ENCODE results near the gene OR13J1.

OR13J1 gene

GRCh38 chr9:35828716-35829083 lies 41.5 kb downstream of the OR13J1 start, which contains the start of gene FAM221B:
Gene FAM221B (minus strand): TSS chr9:35828732. CDS start chr9:35826161, 2,571 bp downstream.
- Histone ChIP-seq H3K23ac (ENCODE audit: low read length in 2 of 2) (peak within 1 kb of the TSS in 1 of 2 experiments; percentile 44), H3K27ac (ENCODE audit: low read length, poor library complexity, severe bottlenecking) (no peak within 1 kb of the TSS), H3K4me2 (ENCODE audit: low read length, poor library complexity, severe bottlenecking) (peak within 1 kb of the TSS; percentile 88), H4K91ac (ENCODE audit: low read length) (peak within 1 kb of the TSS; percentile 52), H3K79me1 (replicated peaks; ENCODE audit: low read length, poor library complexity, severe bottlenecking) (peaks cover 14% of the 10 kb centered on the region), H3K4ac (ENCODE audit: low read depth in 1 of 2, low read length in 2 of 2) (peak within 1 kb of the TSS; percentile 19 to 50), H3K9ac (ENCODE audit: low read length) (peak within 1 kb of the TSS; percentile 94), H3K14ac (ENCODE audit: low read length in 2 of 2) (peak within 1 kb of the TSS in 1 of 2 experiments; percentile 94), H2BK120ac (ENCODE audit: low read depth, low read length) (no peak within 1 kb of the TSS), H2BK12ac (ENCODE audit: low read length in 2 of 2) (peak within 1 kb of the TSS in 1 of 2 experiments; percentile 75), H2BK15ac (ENCODE audit: low read depth, poor library complexity, severe bottlenecking) (peak within 1 kb of the TSS; percentile 92), H3K4me1 (ENCODE audit: control insufficient read depth, insufficient read depth, low read depth, low read length) (peaks cover 16% of the 10 kb centered on the region), H3K9me3 (ENCODE audit: control insufficient read depth, low read length) (no peaks in the 10 kb centered on the region), H2BK5ac (ENCODE audit: low read depth, low read length, poor library complexity, severe bottlenecking) (peak within 1 kb of the TSS; percentile 79), H3K18ac (ENCODE audit: low read depth in 1 of 2, low read length in 2 of 2) (peak within 1 kb of the TSS; percentile 63 to 81), H3K36me3 (ENCODE audit: control insufficient read depth in 1 of 2, insufficient read depth in 2 of 2, low read depth in 1 of 2, low read length in 2 of 2) (no peaks in the 10 kb centered on the region), H3K4me3 (ENCODE audit: insufficient read depth in 1 of 2, low read depth in 1 of 2, low read length in 2 of 2) (peak within 1 kb of the TSS; percentile 75 to 83), H3K27me3 (ENCODE audit: control insufficient read depth in 1 of 2, insufficient read depth in 1 of 2, low read length in 2 of 2) (no peaks in the 10 kb centered on the region), H4K8ac (ENCODE audit: low read length) (peak within 1 kb of the TSS; percentile 95), H2AFZ (ENCODE audit: low read depth, low read length) (peak within 1 kb of the TSS; percentile 48), H2AK5ac (ENCODE audit: low read length, severe bottlenecking) (no peak within 1 kb of the TSS)
- 7% methylated on average over 20 of the region's 21 CpGs for WGBS
- DNase-seq = no peak

GRCh38 chr9:35827486-35827885 lies 42.7 kb downstream of the OR13J1 start:
- no peak overlapping the region for H3K14ac ChIP-seq (ENCODE audit: low read length in 2 of 2)
- H3K27ac ChIP-seq (ENCODE audit: low read length, poor library complexity, severe bottlenecking) = no peak overlapping the region
- no peak overlapping the region for H3K18ac ChIP-seq (ENCODE audit: low read depth in 1 of 2, low read length in 2 of 2)
- H3K23ac ChIP-seq (ENCODE audit: low read length in 2 of 2) = no peak overlapping the region
- no peak overlapping the region for H3K4me2 ChIP-seq (ENCODE audit: low read length, poor library complexity, severe bottlenecking)
- no peak overlapping the region for H4K8ac ChIP-seq (ENCODE audit: low read length)
- H2AK5ac ChIP-seq (ENCODE audit: low read length, severe bottlenecking) = no peak overlapping the region
- no peak overlapping the region for H3K4ac ChIP-seq (ENCODE audit: low read depth in 1 of 2, low read length in 2 of 2)
- H4K91ac ChIP-seq (ENCODE audit: low read length) = no peak overlapping the region
- no peak overlapping the region for H2AFZ ChIP-seq (ENCODE audit: low read depth, low read length)
- DNase-seq = peak; percentile 60
- H2BK5ac ChIP-seq (ENCODE audit: low read depth, low read length, poor library complexity, severe bottlenecking) = no peak overlapping the region
- no peak overlapping the region for H2BK15ac ChIP-seq (ENCODE audit: low read depth, poor library complexity, severe bottlenecking)
- peaks cover 12% of the 10 kb centered on the region for H3K79me1 ChIP-seq (replicated peaks; ENCODE audit: low read length, poor library complexity, severe bottlenecking)
- H2BK120ac ChIP-seq (ENCODE audit: low read depth, low read length) = no peak overlapping the region
- no peaks in the 10 kb centered on the region for H3K36me3 ChIP-seq (ENCODE audit: control insufficient read depth in 1 of 2, insufficient read depth in 2 of 2, low read depth in 1 of 2, low read length in 2 of 2)
- peak overlapping the region; percentile 30 for H3K9ac ChIP-seq (ENCODE audit: low read length)
- no peaks in the 10 kb centered on the region for H3K27me3 ChIP-seq (ENCODE audit: control insufficient read depth in 1 of 2, insufficient read depth in 1 of 2, low read length in 2 of 2)
- peaks cover 12% of the 10 kb centered on the region for H3K4me1 ChIP-seq (ENCODE audit: control insufficient read depth, insufficient read depth, low read depth, low read length)
- 94% methylated on average over 2 of the region's 3 CpGs for WGBS
- no peaks in the 10 kb centered on the region for H3K9me3 ChIP-seq (ENCODE audit: control insufficient read depth, low read length)
- no peak overlapping the region for H2BK12ac ChIP-seq (ENCODE audit: low read length in 2 of 2)
- no peak overlapping the region for H3K4me3 ChIP-seq (ENCODE audit: insufficient read depth in 1 of 2, low read depth in 1 of 2, low read length in 2 of 2)

DNA sequence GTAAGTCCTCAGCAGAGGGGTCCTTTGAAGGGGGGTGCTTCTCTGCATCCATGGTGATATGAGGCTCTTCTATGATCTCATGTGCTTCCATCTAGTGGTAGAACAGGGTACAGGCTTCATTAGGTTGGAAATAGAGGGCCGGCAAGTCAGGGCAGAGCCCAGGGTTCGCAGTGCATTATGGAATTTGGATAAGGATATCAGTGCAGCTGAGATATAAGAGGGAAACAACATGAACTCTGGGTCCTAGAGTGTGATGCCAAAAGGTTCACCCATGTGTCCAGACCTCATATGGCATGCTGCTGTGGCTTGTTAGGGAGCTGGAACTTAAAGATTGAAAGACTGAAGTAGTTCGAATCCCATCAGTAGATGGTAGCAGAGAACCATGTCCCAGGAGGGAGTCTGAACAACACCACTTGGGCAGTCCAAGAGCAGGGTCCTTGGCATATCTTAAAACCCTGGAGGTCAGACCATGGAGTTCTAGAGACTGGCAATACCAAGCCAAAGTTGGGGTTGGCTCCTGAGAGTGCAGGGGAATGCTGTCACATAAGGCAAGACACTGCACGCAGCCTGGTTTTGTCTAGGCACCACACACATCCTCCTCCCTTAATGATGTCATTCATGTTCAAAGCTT lies 44.0 kb downstream of the OR13J1 start:
- H3K4me1 ChIP-seq (ENCODE audit: control insufficient read depth, insufficient read depth, low read depth, low read length) = peaks cover 12% of the 10 kb centered on the region
- no peak overlapping the region for H3K14ac ChIP-seq (ENCODE audit: low read length in 2 of 2)
- 61% methylated on average over 4 of the region's 4 CpGs for WGBS
- H3K4ac ChIP-seq (ENCODE audit: low read depth in 1 of 2, low read length in 2 of 2) = peak overlapping the region in 1 of 2 experiments; percentile 63
- DNase-seq = peak; percentile 78
- H4K91ac ChIP-seq (ENCODE audit: low read length) = no peak overlapping the region
- H3K36me3 ChIP-seq (ENCODE audit: control insufficient read depth in 1 of 2, insufficient read depth in 2 of 2, low read depth in 1 of 2, low read length in 2 of 2) = no peaks in the 10 kb centered on the region
- no peak overlapping the region for H2BK15ac ChIP-seq (ENCODE audit: low read depth, poor library complexity, severe bottlenecking)
- peaks cover 0 to 3% of the 10 kb centered on the region in 2 experiments for H3K27me3 ChIP-seq (ENCODE audit: control insufficient read depth in 1 of 2, insufficient read depth in 1 of 2, low read length in 2 of 2)
- no peak overlapping the region for H3K4me3 ChIP-seq (ENCODE audit: insufficient read depth in 1 of 2, low read depth in 1 of 2, low read length in 2 of 2)
- no peak overlapping the region for H2AFZ ChIP-seq (ENCODE audit: low read depth, low read length)
- H3K79me1 ChIP-seq (replicated peaks; ENCODE audit: low read length, poor library complexity, severe bottlenecking) = peaks cover 12% of the 10 kb centered on the region
- no peak overlapping the region for H2AK5ac ChIP-seq (ENCODE audit: low read length, severe bottlenecking)
- H3K9ac ChIP-seq (ENCODE audit: low read length) = peak overlapping the region; percentile 67
- no peak overlapping the region for H3K18ac ChIP-seq (ENCODE audit: low read depth in 1 of 2, low read length in 2 of 2)
- H2BK120ac ChIP-seq (ENCODE audit: low read depth, low read length) = no peak overlapping the region
- peak overlapping the region in 1 of 2 experiments; percentile 8 for H2BK12ac ChIP-seq (ENCODE audit: low read length in 2 of 2)
- H3K9me3 ChIP-seq (ENCODE audit: control insufficient read depth, low read length) = no peaks in the 10 kb centered on the region
- H3K4me2 ChIP-seq (ENCODE audit: low read length, poor library complexity, severe bottlenecking) = no peak overlapping the region
- H3K23ac ChIP-seq (ENCODE audit: low read length in 2 of 2) = peak overlapping the region in 1 of 2 experiments; percentile 18
- peak overlapping the region; percentile 73 for H4K8ac ChIP-seq (ENCODE audit: low read length)
- H3K27ac ChIP-seq (ENCODE audit: low read length, poor library complexity, severe bottlenecking) = no peak overlapping the region
- H2BK5ac ChIP-seq (ENCODE audit: low read depth, low read length, poor library complexity, severe bottlenecking) = no peak overlapping the region

- Histone ChIP-seq H3K23ac (ENCODE audit: low read length in 2 of 2) (no peak overlapping the region), H3K9ac (ENCODE audit: low read length) (no peak overlapping the region), H2BK12ac (ENCODE audit: low read length in 2 of 2) (no peak overlapping the region), H2BK5ac (ENCODE audit: low read depth, low read length, poor library complexity, severe bottlenecking) (no peak overlapping the region), H2AFZ (ENCODE audit: low read depth, low read length) (no peak overlapping the region), H4K8ac (ENCODE audit: low read length) (no peak overlapping the region), H3K36me3 (ENCODE audit: control insufficient read depth in 1 of 2, insufficient read depth in 2 of 2, low read depth in 1 of 2, low read length in 2 of 2) (no peaks in the 10 kb centered on the region), H3K79me1 (replicated peaks; ENCODE audit: low read length, poor library complexity, severe bottlenecking) (no peaks in the 10 kb centered on the region), H3K4me1 (ENCODE audit: control insufficient read depth, insufficient read depth, low read depth, low read length) (peaks cover 2% of the 10 kb centered on the region), H3K27ac (ENCODE audit: low read length, poor library complexity, severe bottlenecking) (no peak overlapping the region), H2BK120ac (ENCODE audit: low read depth, low read length) (no peak overlapping the region), H3K4ac (ENCODE audit: low read depth in 1 of 2, low read length in 2 of 2) (no peak overlapping the region), H2AK5ac (ENCODE audit: low read length, severe bottlenecking) (no peak overlapping the region), H3K27me3 (ENCODE audit: control insufficient read depth in 1 of 2, insufficient read depth in 1 of 2, low read length in 2 of 2) (peaks cover 0 to 6% of the 10 kb centered on the region in 2 experiments), H3K9me3 (ENCODE audit: control insufficient read depth, low read length) (no peaks in the 10 kb centered on the region), H2BK15ac (ENCODE audit: low read depth, poor library complexity, severe bottlenecking) (no peak overlapping the region), H3K4me2 (ENCODE audit: low read length, poor library complexity, severe bottlenecking) (no peak overlapping the region), H4K91ac (ENCODE audit: low read length) (no peak overlapping the region), H3K14ac (ENCODE audit: low read length in 2 of 2) (no peak overlapping the region), H3K4me3 (ENCODE audit: insufficient read depth in 1 of 2, low read depth in 1 of 2, low read length in 2 of 2) (no peak overlapping the region), H3K18ac (ENCODE audit: low read depth in 1 of 2, low read length in 2 of 2) (no peak overlapping the region)
- no peak for DNase-seq
Observed at GRCh38 chr9:35822926-35823325, 47.3 kb downstream of the OR13J1 start.

Measured in mesenchymal stem cell (in vitro differentiated cells and primary cell).